ENCODE data around the gene ABCC3.

The ABCC3 gene

GRCh38 chr17:50612281-50612680 lies 22.4 kb upstream of the ABCC3 start:
- DNase-seq (ENCODE audit: extremely low spot score): no peak
- TF ChIP-seq CTCF (IDR thresholded peaks at IDR 0.05; ENCODE audit: control extremely low read depth, extremely low read depth, low read depth, missing control alignments): no peak
- ChIA-PET POLR2A (no interaction called here), CTCF (interaction anchor here (0.9 to 1.4 kb wide), 2 partner anchors 12 to 14 kb away, joined by 3 to 4 read pairs; no protein-coding TSS in a partner anchor)

- DNase-seq (ENCODE audit: extremely low spot score): no peak
- no peak for TF ChIP-seq CTCF (IDR thresholded peaks at IDR 0.05; ENCODE audit: control extremely low read depth, extremely low read depth, low read depth, missing control alignments)
- ChIA-PET CTCF (interaction anchor here (0.9 to 2.5 kb wide), 3 partner anchors 11 to 13 kb away, joined by 3 to 6 read pairs (median 4); no protein-coding TSS in a partner anchor), POLR2A (no interaction called here)
These were observed 21.4 kb upstream of the ABCC3 start for GRCh38 chr17:50613007-50613992.

GRCh38 chr17:50614471-50615051 lies 20.1 kb upstream of the ABCC3 start:
- no peak for DNase-seq (ENCODE audit: extremely low spot score)
- ChIA-PET POLR2A (interaction anchor here (1.2 kb wide), 1 partner anchor 252 kb away, joined by 3 read pairs; the partner anchor contains the start of gene TOB1), CTCF (interaction anchor here (2.5 kb wide), 1 partner anchor 12 kb away, joined by 6 read pairs; no protein-coding TSS in a partner anchor)
- no peak for TF ChIP-seq CTCF (IDR thresholded peaks at IDR 0.05; ENCODE audit: control extremely low read depth, extremely low read depth, low read depth, missing control alignments)

- ChIA-PET POLR2A (interaction anchor here (0.6 to 1.2 kb wide), 2 partner anchors 187 to 250 kb away, joined by 3 read pairs; partner anchors contain the start of gene TOB1), CTCF (interaction anchor here (1.7 to 2.5 kb wide), 2 partner anchors 11 to 74 kb away, joined by 4 to 6 read pairs; no protein-coding TSS in a partner anchor)
- no peak for TF ChIP-seq CTCF (IDR thresholded peaks at IDR 0.05; ENCODE audit: control extremely low read depth, extremely low read depth, low read depth, missing control alignments)
- no peak for DNase-seq (ENCODE audit: extremely low spot score)
These were observed 18.9 kb upstream of the ABCC3 start for GRCh38 chr17:50615828-50616227.

GRCh38 chr17:50618300-50618699 lies 16.4 kb upstream of the ABCC3 start:
- DNase-seq (ENCODE audit: extremely low spot score): no peak
- ChIA-PET POLR2A (no interaction called here), CTCF (interaction anchor here (1.4 to 2.1 kb wide), 2 partner anchors 9 kb away, joined by 3 to 16 read pairs; no protein-coding TSS in a partner anchor)
- TF ChIP-seq CTCF (IDR thresholded peaks at IDR 0.05; ENCODE audit: control extremely low read depth, extremely low read depth, low read depth, missing control alignments): no peak

GRCh38 chr17:50618941-50619340 lies 15.7 kb upstream of the ABCC3 start:
- ChIA-PET POLR2A (no interaction called here), CTCF (interaction anchor here (1.4 kb wide), 1 partner anchor 9 kb away, joined by 3 read pairs; no protein-coding TSS in a partner anchor)
- DNase-seq (ENCODE audit: extremely low spot score): no peak
- TF ChIP-seq CTCF (IDR thresholded peaks at IDR 0.05; ENCODE audit: control extremely low read depth, extremely low read depth, low read depth, missing control alignments): no peak

All from GM10248 (cell line).